HepG2 (cell line): Measurements from ENCODE around the gene CD81. TPM values are rescaled to one million over a fixed set of nuclear protein-coding genes. Genes with fewer than 3 reads are reported as not detected.

ENCODE experiments used
- ATAC-seq: fragments of 200-7000 bp; cut with Tn5 transposase; 3 replicates; pipeline ENCODE4 v1.9.1; 2020; ENCODE audit warnings: mild to moderate bottlenecking, moderate library complexity
- BruUV-seq: library from RNA; stranded (reverse); fragments of 400-500 nt; replicated peaks from 2 replicates; lab custom pipeline; 2021; lab: Mats Ljungman, UMichigan
- CTCF ChIA-PET: fragments of 300-600 bp; formaldehyde crosslinking; extraction: SDS; loops from one replicate; lab custom pipeline; 2021; ENCODE audit warnings: low total read pairs, inconsistent platforms, low intra/inter-chr PET ratio; lab: Yijun Ruan, JAX
- POLR2A ChIA-PET: fragments of 350-600 bp; sonication (Branson Sonifier 250); formaldehyde crosslinking; loops from one replicate; lab custom pipeline; 2020; ENCODE audit warnings: antibody characterized with exemption, inconsistent platforms; lab: Yijun Ruan, JAX
- DNase-seq: peaks from one replicate; pipeline ENCODE4 v3.0.0-alpha.2; 2015; ENCODE audit warnings: low spot score
- FAIRE-seq: peaks from 3 replicates; lab custom pipeline; 2011; peaks lifted over from hg19 to GRCh38; lab: Jason Lieb, UNC
- H2AFZ ChIP-seq: one replicate; pipeline ENCODE4 v1.6.1; 2011; ENCODE audit warnings: low read length, inconsistent platforms
- H3K27ac ChIP-seq: fragments of 300-600 bp; 3 replicates; pipeline ENCODE4 v1.8.0; 2011; ENCODE audit warnings: mixed run types, mild to moderate bottlenecking, mixed read lengths, low read length, inconsistent platforms; ENCODE audit not compliant: insufficient read depth; ENCODE audit errors: extremely low read length
- H3K27me3 ChIP-seq, 2 experiments: fragments of 200-600 bp in 1 of 2; 2 replicates in 1 of 2; 3 replicates in 1 of 2; pipeline versions ENCODE4 v1.6.0 to v1.8.0; 2011; ENCODE audit warnings: low read length in 2 of 2, mild to moderate bottlenecking in 2 of 2, moderate library complexity in 2 of 2, inconsistent platforms in 1 of 2; ENCODE audit not compliant: insufficient read depth in 2 of 2, control insufficient read depth in 1 of 2
- H3K36me3 ChIP-seq, 2 experiments: fragments of 200-600 bp in 1 of 2; replicated peaks in 1 of 2; 2 replicates in 1 of 2; 3 replicates in 1 of 2; pipeline versions ENCODE4 v1.5.1 to v1.8.0; 2011; ENCODE audit warnings: low read length in 2 of 2, inconsistent platforms in 1 of 2; ENCODE audit not compliant: insufficient read depth in 2 of 2, control insufficient read depth in 1 of 2
- H3K4me1 ChIP-seq: 2 replicates; pipeline ENCODE4 v1.5.1; 2012; ENCODE audit warnings: low read length, inconsistent platforms; ENCODE audit not compliant: insufficient read depth
- H3K4me2 ChIP-seq: 2 replicates; pipeline ENCODE4 v1.6.0; 2011; ENCODE audit warnings: low read depth, low read length, inconsistent platforms
- H3K4me3 ChIP-seq, 3 experiments: fragments of 200-600 bp in 1 of 3; sonication (generic), shearing (Covaris generic) in 1 of 3; replicated peaks in 1 of 3; 2 replicates each; pipeline ENCODE4 v1.5.1; 2011 to 2016; ENCODE audit warnings: low read length in 3 of 3, inconsistent platforms in 2 of 3, low read depth in 2 of 3, mild to moderate bottlenecking in 2 of 3, control low read depth in 1 of 3, mixed read lengths in 1 of 3; ENCODE audit not compliant: insufficient read depth in 1 of 3
- H3K79me2 ChIP-seq: one replicate; pipeline ENCODE4 v1.6.1; 2011; ENCODE audit warnings: low read length, inconsistent platforms; ENCODE audit not compliant: insufficient read depth
- H3K9ac ChIP-seq: 2 replicates; pipeline ENCODE4 v1.6.0; 2011; ENCODE audit warnings: mild to moderate bottlenecking, low read depth, low read length, inconsistent platforms; ENCODE audit not compliant: insufficient read depth
- H3K9me3 ChIP-seq: 2 replicates; pipeline ENCODE4 v1.5.1; 2012; ENCODE audit warnings: mild to moderate bottlenecking, low read length
- H4K20me1 ChIP-seq: 2 replicates; pipeline ENCODE4 v1.6.0; 2011; ENCODE audit warnings: inconsistent platforms, mild to moderate bottlenecking, low read length, moderate library complexity; ENCODE audit not compliant: insufficient read depth
- CEBPB ChIP-seq: IDR thresholded peaks from 2 replicates; pipeline ENCODE4 v1.6.1; 2011; ENCODE audit warnings: low read depth, low read length, improper control_type of control experiment, borderline replicate concordance
- KLF15 ChIP-seq: sonication (generic); formaldehyde crosslinking; IDR thresholded peaks from 2 replicates; pipeline ENCODE4 v1.8.1; 2023; ENCODE audit warnings: borderline replicate concordance, mild to moderate bottlenecking, inconsistent platforms, missing genetic modification reagents, mixed read lengths
- NFE2 ChIP-seq: sonication (generic); formaldehyde crosslinking; IDR thresholded peaks from 2 replicates; pipeline ENCODE4 v1.4.0; 2020; ENCODE audit warnings: missing genetic modification reagents
- NR2F6 ChIP-seq, 2 experiments: IDR thresholded peaks; 2 replicates each; pipeline ENCODE4 v1.6.1; 2016; ENCODE audit warnings: antibody characterized with exemption in 1 of 2, mild to moderate bottlenecking in 1 of 2
- RELA ChIP-seq: sonication (generic); formaldehyde crosslinking; IDR thresholded peaks from 2 replicates; pipeline ENCODE4 v1.4.0; 2020; ENCODE audit warnings: missing genetic modification reagents
- STAT6 ChIP-seq: sonication (generic); formaldehyde crosslinking; IDR thresholded peaks from 2 replicates; pipeline ENCODE4 v1.4.0; 2020; ENCODE audit warnings: missing genetic modification reagents, mild to moderate bottlenecking, borderline replicate concordance
- ZNF343 ChIP-seq: sonication (generic); formaldehyde crosslinking; IDR thresholded peaks from 2 replicates; pipeline ENCODE4 v1.4.0; 2020; ENCODE audit warnings: mild to moderate bottlenecking, missing genetic modification reagents
- ZNF562 ChIP-seq: sonication (generic); formaldehyde crosslinking; IDR thresholded peaks from 2 replicates; pipeline ENCODE4 v1.8.0; 2022; ENCODE audit warnings: missing genetic modification reagents, borderline replicate concordance
- ZNF773 ChIP-seq: sonication (generic); formaldehyde crosslinking; IDR thresholded peaks from 2 replicates; pipeline ENCODE4 v1.4.0; 2020; ENCODE audit warnings: missing genetic modification reagents, borderline replicate concordance
- ZNF790 ChIP-seq: sonication (generic); formaldehyde crosslinking; IDR thresholded peaks from 2 replicates; pipeline ENCODE4 v1.8.0; 2022; ENCODE audit warnings: missing genetic modification reagents, mild to moderate bottlenecking, borderline replicate concordance
- ZNF816 ChIP-seq: sonication (generic); formaldehyde crosslinking; IDR thresholded peaks from 2 replicates; pipeline ENCODE4 v1.8.0; 2022; ENCODE audit warnings: missing genetic modification reagents, mild to moderate bottlenecking, borderline replicate concordance
- WGBS: methylation state at CpG from one replicate; pipeline ENCODE4 v1.1.6; 2017; ENCODE audit warnings: low lambda C conversion rate; 5-methylcytosine and 5-hydroxymethylcytosine counted together
- in situ Hi-C: cut with HindIII; loops from 2 replicates; pipeline ENCODE4 v1.10.0; 2017; ENCODE audit warnings: low pct_unique_long_range_greater_than_20kb; ENCODE audit not compliant: extremely low pct_ligation_motif_present
- intact Hi-C: fragments of 100-400 bp; cut with micrococcal nuclease; formaldehyde crosslinking; loops from one replicate; pipeline ENCODE4 v1.10.0; 2022; ENCODE audit not compliant: unreplicated experiment
- polyA plus RNA-seq, 8 experiments: library from polyadenylated mRNA; depleted of rRNA in 3 of 8; stranded (reverse) in 7 of 8; unstranded in 1 of 8; fragments of >200 nt; fragmentation: Illumina TruSeq in 4 of 8; extraction: Trizol in 4 of 8; gene quantifications; 2 replicates each; pipeline versions ENCODE4 v1.2.1 to v1.2.3, GENCODE V29; 2011 to 2016; ENCODE audit warnings: low read depth in 4 of 8, missing spikeins in 1 of 8, mixed read lengths in 1 of 8; ENCODE audit not compliant: insufficient read depth in 1 of 8
- total RNA-seq, 5 experiments: library from RNA; depleted of rRNA; stranded (reverse); fragments of >200 nt; fragmentation: Illumina TruSeq; extraction: Trizol; gene quantifications; 2 replicates each; pipeline ENCODE4 v1.2.3, GENCODE V29; 2016; ENCODE audit warnings: low read depth in 1 of 5

The CD81 gene
- total and polyA plus RNA-seq, 2 of the 13 experiments (the other 11 are each of a cell fraction or from before 2014, with no cell fraction given): not detected

GRCh38 chr11:2355000-2355644, 22.0 kb upstream of the CD81 start:
- Histone ChIP-seq H3K9me3 (no peaks in the 10 kb centered on the region), H4K20me1 (no peaks in the 10 kb centered on the region), H3K4me2 (no peak overlapping the region), H3K9ac (no peak overlapping the region), H3K4me3 (no peak overlapping the region), H3K79me2 (no peaks in the 10 kb centered on the region), H3K4me1 (no peaks in the 10 kb centered on the region), H2AFZ (no peak overlapping the region), H3K27ac (no peak overlapping the region), H3K27me3 (peaks cover 11 to 71% of the 10 kb centered on the region in 2 experiments), H3K36me3 (no peaks in the 10 kb centered on the region)
- POLR2A ChIA-PET: no interaction called here
- FAIRE-seq (no peak), DNase-seq (no peak), ATAC-seq (no peak)
- no TSS peak for BruUV-seq
- TF ChIP-seq ZNF773 (no peak), CEBPB (0 out of 2 replicates have a peak, but pooled peaks have one; percentile 4)
- intact Hi-C loops: loop anchor here (5.0 kb wide), 1 partner anchor 473 kb away; no protein-coding TSS in a partner anchor
- 1% methylated on average over 5 of the region's 7 CpGs for WGBS
- in situ Hi-C loops: no loop called here
- CTCF ChIA-PET: no interaction called here

- CTCF ChIA-PET: no interaction called here
Measured at GRCh38 chr11:2357246-2357645, 19.9 kb upstream of the CD81 start.

More at GRCh38 chr11:2357246-2357645, 19.9 kb upstream of the CD81 start:
- no peaks in the 10 kb centered on the region for H3K9me3 ChIP-seq
- no peak overlapping the region for H3K9ac ChIP-seq
- H3K4me3 ChIP-seq: no peak overlapping the region
- no peaks in the 10 kb centered on the region for H3K79me2 ChIP-seq
- POLR2A ChIA-PET: no interaction called here
- no peak overlapping the region for H3K4me2 ChIP-seq
- intact Hi-C loops (no loop called here), in situ Hi-C loops (no loop called here)
- no peaks in the 10 kb centered on the region for H4K20me1 ChIP-seq
- H3K27ac ChIP-seq: no peak overlapping the region
- WGBS: 0% methylated on average over 2 of the region's 8 CpGs
- no peaks in the 10 kb centered on the region for H3K4me1 ChIP-seq
- TF ChIP-seq NFE2 (no peak), ZNF343 (CRISPR knock-in tag) (no peak), ZNF562 (CRISPR knock-in tag) (no peak), NR2F6 (IDR thresholded peaks at IDR 0.05) (no peak), NR2F6 (CRISPR knock-in tag; IDR thresholded peaks at IDR 0.05) (no peak), STAT6 (CRISPR knock-in tag) (no peak), ZNF790 (no peak), RELA (CRISPR knock-in tag) (no peak), KLF15 (CRISPR knock-in tag) (no peak), ZNF816 (CRISPR knock-in tag) (no peak)
- no peak overlapping the region for H2AFZ ChIP-seq
- no peaks in the 10 kb centered on the region for H3K36me3 ChIP-seq
- FAIRE-seq (no peak), DNase-seq (no peak), ATAC-seq (no peak)
- BruUV-seq: no TSS peak
- H3K27me3 ChIP-seq: peaks cover 12 to 71% of the 10 kb centered on the region in 2 experiments
